Central memory CD8-positive, alpha-beta T cell (primary cell): ENCODE results near the gene RASA4.
"Not testable (repeated sequence)": the region's sequence is repeated elsewhere in the genome, so short reads cannot be mapped to it uniquely, and the experiment has no call there.

Experiments used
- ATAC-seq: fragments of 150-1000 bp; cut with Tn5 transposase; replicated peaks from 2 replicates; pipeline ENCODE4 v1.10.0; 2022; ENCODE audit warnings: mild to moderate bottlenecking, moderate FRiP score, moderate number of reproducible peaks; ENCODE audit not compliant: poor library complexity, severe bottlenecking; ENCODE audit errors: extremely low read depth
- DNase-seq, 2 donors: peaks; one replicate each; pipeline ENCODE4 v3.0.0; 2021; ENCODE audit warnings: low spot score in 2 of 2
- H3K27ac Mint-ChIP-seq: one replicate; pipeline ENCODE4 v1.8.0; 2022; ENCODE audit warnings: low read depth, mild to moderate bottlenecking, moderate library complexity, mixed read lengths
- H3K27me3 Mint-ChIP-seq: one replicate; pipeline ENCODE4 v1.8.0; 2022; ENCODE audit warnings: mixed read lengths
- H3K36me3 Mint-ChIP-seq: one replicate; pipeline ENCODE4 v1.8.0; 2022; ENCODE audit warnings: mild to moderate bottlenecking, moderate library complexity, mixed read lengths; ENCODE audit not compliant: insufficient read depth
- H3K4me1 Mint-ChIP-seq: one replicate; pipeline ENCODE4 v1.8.0; 2022; ENCODE audit warnings: mixed read lengths
- H3K4me3 Mint-ChIP-seq: one replicate; pipeline ENCODE4 v1.8.0; 2022; ENCODE audit warnings: mild to moderate bottlenecking, moderate library complexity, mixed read lengths
- H3K9me3 Mint-ChIP-seq: one replicate; pipeline ENCODE4 v1.8.0; 2022; ENCODE audit warnings: mixed read lengths

The RASA4 gene

GRCh38 chr7:102615930-102616329, 626 bp downstream of the RASA4 start:
- H3K27ac Mint-ChIP-seq, ATAC-seq, H3K36me3 Mint-ChIP-seq, H3K27me3 Mint-ChIP-seq, H3K4me3 Mint-ChIP-seq, H3K9me3 Mint-ChIP-seq, H3K4me1 Mint-ChIP-seq, DNase-seq: not testable (repeated sequence)

- not testable (repeated sequence) for ATAC-seq, H3K27me3 Mint-ChIP-seq, H3K4me3 Mint-ChIP-seq, H3K4me1 Mint-ChIP-seq, H3K9me3 Mint-ChIP-seq, H3K27ac Mint-ChIP-seq, DNase-seq, H3K36me3 Mint-ChIP-seq
Observed at GRCh38 chr7:102614873-102615272, 1.7 kb downstream of the RASA4 start.

- not testable (repeated sequence) for ATAC-seq, H3K36me3 Mint-ChIP-seq, H3K9me3 Mint-ChIP-seq, H3K4me1 Mint-ChIP-seq, H3K4me3 Mint-ChIP-seq, H3K27ac Mint-ChIP-seq, H3K27me3 Mint-ChIP-seq, DNase-seq
Observed at GRCh38 chr7:102614346-102614697, 2.2 kb downstream of the RASA4 start.

- H3K27ac Mint-ChIP-seq, H3K27me3 Mint-ChIP-seq, H3K4me3 Mint-ChIP-seq, ATAC-seq, DNase-seq, H3K36me3 Mint-ChIP-seq, H3K4me1 Mint-ChIP-seq, H3K9me3 Mint-ChIP-seq: not testable (repeated sequence)
Observed at GRCh38 chr7:102613575-102614345, 2.8 kb downstream of the RASA4 start.

- not testable (repeated sequence) for H3K27me3 Mint-ChIP-seq, H3K4me3 Mint-ChIP-seq, DNase-seq, H3K36me3 Mint-ChIP-seq, ATAC-seq, H3K9me3 Mint-ChIP-seq, H3K27ac Mint-ChIP-seq, H3K4me1 Mint-ChIP-seq
Observed at GRCh38 chr7:102611675-102612325, 4.8 kb downstream of the RASA4 start.

GRCh38 chr7:102611013-102611674, 5.4 kb downstream of the RASA4 start:
- H3K36me3 Mint-ChIP-seq, H3K27ac Mint-ChIP-seq, DNase-seq, H3K27me3 Mint-ChIP-seq, H3K4me3 Mint-ChIP-seq, H3K4me1 Mint-ChIP-seq, H3K9me3 Mint-ChIP-seq: not testable (repeated sequence)
- peak; percentile 48 for ATAC-seq

GRCh38 chr7:102610441-102610840, 6.1 kb downstream of the RASA4 start:
- not testable (repeated sequence) for H3K27ac Mint-ChIP-seq, DNase-seq, H3K9me3 Mint-ChIP-seq, H3K27me3 Mint-ChIP-seq, H3K36me3 Mint-ChIP-seq, H3K4me1 Mint-ChIP-seq, ATAC-seq, H3K4me3 Mint-ChIP-seq

- H3K27me3 Mint-ChIP-seq, H3K4me1 Mint-ChIP-seq, ATAC-seq, H3K9me3 Mint-ChIP-seq, H3K4me3 Mint-ChIP-seq, H3K36me3 Mint-ChIP-seq, H3K27ac Mint-ChIP-seq, DNase-seq: not testable (repeated sequence)
Observed at GRCh38 chr7:102609734-102610133, 6.8 kb downstream of the RASA4 start.

GRCh38 chr7:102606848-102607247, 9.7 kb downstream of the RASA4 start:
- H3K4me1 Mint-ChIP-seq, H3K4me3 Mint-ChIP-seq, H3K27ac Mint-ChIP-seq, ATAC-seq, H3K36me3 Mint-ChIP-seq, H3K27me3 Mint-ChIP-seq, DNase-seq, H3K9me3 Mint-ChIP-seq: not testable (repeated sequence)

GRCh38 chr7:102604431-102605145, 12.0 kb downstream of the RASA4 start:
- not testable (repeated sequence) for H3K9me3 Mint-ChIP-seq, DNase-seq, H3K36me3 Mint-ChIP-seq, H3K4me1 Mint-ChIP-seq, ATAC-seq, H3K27ac Mint-ChIP-seq, H3K27me3 Mint-ChIP-seq, H3K4me3 Mint-ChIP-seq

- H3K36me3 Mint-ChIP-seq, H3K27me3 Mint-ChIP-seq, ATAC-seq, H3K4me1 Mint-ChIP-seq, H3K4me3 Mint-ChIP-seq, DNase-seq, H3K27ac Mint-ChIP-seq, H3K9me3 Mint-ChIP-seq: not testable (repeated sequence)
Observed at GRCh38 chr7:102602317-102602716, 14.2 kb downstream of the RASA4 start.

GRCh38 chr7:102599699-102600098, 16.9 kb downstream of the RASA4 start:
- not testable (repeated sequence) for ATAC-seq, H3K27me3 Mint-ChIP-seq, H3K4me3 Mint-ChIP-seq, DNase-seq, H3K36me3 Mint-ChIP-seq, H3K9me3 Mint-ChIP-seq, H3K27ac Mint-ChIP-seq, H3K4me1 Mint-ChIP-seq
